ENCODE data around the gene LAYN. TPM values are rescaled to one million over a fixed set of nuclear protein-coding genes. Genes with fewer than 3 reads are reported as not detected.
A peak's percentile ranks its signal among the peaks of the same experiment; 100 is the strongest.

Gene LAYN
- total and polyA plus RNA-seq, 2 of the 4 experiments (the other 2 are of a cell fraction) = 92.5 to 118 TPM

GRCh38 chr11:111561791-111562325 is 21.3 kb downstream of the LAYN start:
- in situ Hi-C loops (cut with MboI; ENCODE audit: low sequenced_read_pairs) = no loop called here
- Histone ChIP-seq H2BK5ac (ENCODE audit: low read depth, low read length, poor library complexity, severe bottlenecking) (peak overlapping the region; percentile 98), H2BK20ac (ENCODE audit: low read depth, low read length) (peak overlapping the region; percentile 84), H3K4me2 (ENCODE audit: low read depth, low read length) (peak overlapping the region; percentile 56), H2BK120ac (ENCODE audit: low read depth, low read length) (peak overlapping the region; percentile 94), H4K91ac (ENCODE audit: insufficient read depth, low read depth, low read length) (peak overlapping the region; percentile 74), H3K18ac (ENCODE audit: low read depth, low read length) (peak overlapping the region; percentile 61; the same call in 1 of the 2 replicates), H3K79me1 (ENCODE audit: low read depth in 1 of 2, low read length in 2 of 2) (peaks cover 6 to 26% of the 10 kb centered on the region in 2 experiments), H3K4me1 (ENCODE audit: control insufficient read depth, insufficient read depth, low read length) (peaks cover 34% of the 10 kb centered on the region), H3K9me1 (ENCODE audit: insufficient read depth, low read length) (peaks cover 15% of the 10 kb centered on the region), H4K5ac (ENCODE audit: low read depth, low read length) (peak overlapping the region; percentile 34; the same call in 1 of the 2 replicates), H3K9ac (ENCODE audit: low read depth, low read length) (peak overlapping the region; percentile 15; the same call in 1 of the 2 replicates), H2BK15ac (ENCODE audit: low read depth, low read length) (no peak overlapping the region; the same call in 2 of the 3 replicates), H3K9me3 (ENCODE audit: control insufficient read depth, insufficient read depth, low read length) (no peaks in the 10 kb centered on the region), H3K23ac (ENCODE audit: low read depth, low read length) (peak overlapping the region; percentile 67), H4K8ac (ENCODE audit: low read depth in 2 of 2, low read length in 2 of 2) (peak overlapping the region; percentile 2 to 43), H2AFZ (replicated peaks; ENCODE audit: low read length, poor library complexity) (peak overlapping the region; percentile 64), H3K27ac (ENCODE audit: insufficient read depth, low read length) (peak overlapping the region; percentile 84), H3K4me3 (ENCODE audit: insufficient read depth, low read depth, low read length) (no peak overlapping the region), H3K56ac (ENCODE audit: extremely low read depth, insufficient read depth, low read length) (peak overlapping the region; percentile 52), H3K27me3 (ENCODE audit: control insufficient read depth, insufficient read depth, low read length) (no peaks in the 10 kb centered on the region), H4K20me1 (ENCODE audit: insufficient read depth, low read length) (peaks cover 3% of the 10 kb centered on the region; the same call in 1 of the 2 replicates), H3K14ac (replicated peaks; ENCODE audit: low read depth, low read length) (peak overlapping the region; percentile 88; the same call in 1 of the 2 replicates), H3K36me3 (ENCODE audit: control insufficient read depth, insufficient read depth, low read length) (peaks cover 27% of the 10 kb centered on the region), H2AK9ac (replicated peaks; ENCODE audit: low read depth, low read length, poor library complexity) (no peak overlapping the region), H3K4ac (ENCODE audit: low read depth, low read length) (peak overlapping the region; percentile 79), H2AK5ac (ENCODE audit: low read depth, low read length) (peak overlapping the region; percentile 53)
- no peak for TF ChIP-seq NFE2L2 (IDR thresholded peaks at IDR 0.05; ENCODE audit: low read depth, low read length)
- TF ChIP-seq POLR2A (IDR thresholded peaks at IDR 0.05; ENCODE audit: low read depth, low read length) = no peak
- TF ChIP-seq CHD1 (IDR thresholded peaks at IDR 0.05; ENCODE audit: low read depth, low read length) = no peak
- peak; percentile 74; the same call in 1 of the 2 replicates for TF ChIP-seq MXI1 (IDR thresholded peaks at IDR 0.05; ENCODE audit: borderline replicate concordance, low read depth, low read length)
- peak; percentile 30; the same call in 1 of the 2 replicates for TF ChIP-seq USF2 (IDR thresholded peaks at IDR 0.05; ENCODE audit: low read depth, low read length)
- peak; percentile 85 for TF ChIP-seq CEBPB (IDR thresholded peaks at IDR 0.05; ENCODE audit: low read depth, low read length)
- TF ChIP-seq RFX5 (IDR thresholded peaks at IDR 0.05; ENCODE audit: low read depth, low read length) = no peak
- 0 out of 2 replicates have a peak, but pooled peaks have one; percentile 2 for TF ChIP-seq SMC3 (IDR thresholded peaks at IDR 0.05; ENCODE audit: low read depth, low read length)
- TF ChIP-seq RAD21 (IDR thresholded peaks at IDR 0.05; ENCODE audit: low read length) = no peak
- no peak; the same call in 1 of the 2 replicates for TF ChIP-seq FOS (IDR thresholded peaks at IDR 0.05; ENCODE audit: low read depth, low read length)
- dilution Hi-C loops (cut with HindIII; ENCODE audit: low sequenced_read_pairs, unreplicated experiment) = no loop called here
- no TSS peak for BruUV-seq (replicated peaks)
- CTCF ChIA-PET = interaction anchor here (1.4 kb wide), 1 partner anchor 280 kb away, joined by 3 read pairs; no protein-coding TSS in a partner anchor
- POLR2A ChIA-PET (ENCODE audit: unreplicated experiment) = no interaction called here
- WGBS, 2 experiments (ENCODE audit: extremely low coverage in 2 of 2, insufficient read length in 1 of 2) = 56% methylated on average over 2 of the region's 3 CpGs; no CpG with 5 or more reads in 1 of the 2 experiments
- intact Hi-C loops (cut with micrococcal nuclease) = no loop called here
- peak; percentile 48 for ATAC-seq (ENCODE audit: low read depth)
- DNase-seq = peak; percentile 86

Data from IMR-90 (cell line).